Activated CD8-positive, alpha-beta memory T cell treated with anti-CD3 and anti-CD28 coated beads, Interleukin-2, amount 50 U/mL, for 1 hour (primary cell): Measurements from ENCODE around the gene NBPF6.
"Not testable (repeated sequence)": the region's sequence is repeated elsewhere in the genome, so short reads cannot be mapped to it uniquely, and the experiment has no call there.

Experiments used
- DNase-seq: peaks from one replicate; pipeline ENCODE4 v3.0.0-alpha.2; 2020; ENCODE audit errors: extremely low read depth

Gene NBPF6, protein sequence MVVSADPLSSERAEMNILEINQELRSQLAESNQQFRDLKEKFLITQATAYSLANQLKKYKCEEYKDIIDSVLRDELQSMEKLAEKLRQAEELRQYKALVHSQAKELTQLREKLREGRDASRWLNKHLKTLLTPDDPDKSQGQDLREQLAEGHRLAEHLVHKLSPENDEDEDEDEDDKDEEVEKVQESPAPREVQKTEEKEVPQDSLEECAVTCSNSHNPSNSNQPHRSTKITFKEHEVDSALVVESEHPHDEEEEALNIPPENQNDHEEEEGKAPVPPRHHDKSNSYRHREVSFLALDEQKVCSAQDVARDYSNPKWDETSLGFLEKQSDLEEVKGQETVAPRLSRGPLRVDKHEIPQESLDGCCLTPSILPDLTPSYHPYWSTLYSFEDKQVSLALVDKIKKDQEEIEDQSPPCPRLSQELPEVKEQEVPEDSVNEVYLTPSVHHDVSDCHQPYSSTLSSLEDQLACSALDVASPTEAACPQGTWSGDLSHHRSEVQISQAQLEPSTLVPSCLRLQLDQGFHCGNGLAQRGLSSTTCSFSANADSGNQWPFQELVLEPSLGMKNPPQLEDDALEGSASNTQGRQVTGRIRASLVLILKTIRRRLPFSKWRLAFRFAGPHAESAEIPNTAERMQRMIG

GRCh38 chr1:108450043-108450442, at the start of gene NBPF6:
Gene NBPF6 (plus strand): TSS chr1:108450343. CDS start chr1:108450602, 259 bp downstream.
- not testable (repeated sequence) for DNase-seq

- not testable (repeated sequence) for DNase-seq
Observed at GRCh38 chr1:108411098-108411833, 38.9 kb upstream of the NBPF6 start.

GRCh38 chr1:108420129-108420528, 30.0 kb upstream of the NBPF6 start:
- DNase-seq: not testable (repeated sequence)

GRCh38 chr1:108421061-108421916, 28.9 kb upstream of the NBPF6 start:
- not testable (repeated sequence) for DNase-seq

- DNase-seq: not testable (repeated sequence)
Observed at GRCh38 chr1:108426877-108427276, 23.3 kb upstream of the NBPF6 start.

DNA sequence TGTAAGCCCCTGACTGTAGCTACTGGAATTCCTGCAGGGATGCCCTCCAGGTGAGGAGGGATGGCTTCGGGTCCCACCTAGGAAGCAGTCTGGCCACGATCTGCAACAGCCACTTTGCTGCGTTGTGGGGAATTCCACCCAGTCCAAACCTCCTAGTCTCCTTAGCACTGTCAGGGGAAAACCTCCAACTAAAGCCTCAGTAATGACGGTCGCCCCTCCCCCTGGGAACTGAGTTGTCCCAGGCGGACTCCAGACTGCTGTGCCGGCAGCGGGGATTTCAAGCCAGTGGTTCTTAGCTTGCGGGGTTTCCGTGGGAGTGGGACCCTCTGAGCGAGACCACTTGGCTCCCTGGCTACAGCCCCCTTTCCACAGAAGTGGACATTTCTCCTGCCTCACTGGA, 18.1 kb upstream of the NBPF6 start:
- not testable (repeated sequence) for DNase-seq

- DNase-seq: not testable (repeated sequence)
Observed at GRCh38 chr1:108433404-108433803, 16.7 kb upstream of the NBPF6 start.

GRCh38 chr1:108438536-108438935, 11.6 kb upstream of the NBPF6 start:
- DNase-seq: not testable (repeated sequence)

- DNase-seq: not testable (repeated sequence)
Observed at GRCh38 chr1:108454521-108454920, 4.4 kb downstream of the NBPF6 start.

GRCh38 chr1:108458661-108459060, 8.5 kb downstream of the NBPF6 start:
- DNase-seq: not testable (repeated sequence)

DNA sequence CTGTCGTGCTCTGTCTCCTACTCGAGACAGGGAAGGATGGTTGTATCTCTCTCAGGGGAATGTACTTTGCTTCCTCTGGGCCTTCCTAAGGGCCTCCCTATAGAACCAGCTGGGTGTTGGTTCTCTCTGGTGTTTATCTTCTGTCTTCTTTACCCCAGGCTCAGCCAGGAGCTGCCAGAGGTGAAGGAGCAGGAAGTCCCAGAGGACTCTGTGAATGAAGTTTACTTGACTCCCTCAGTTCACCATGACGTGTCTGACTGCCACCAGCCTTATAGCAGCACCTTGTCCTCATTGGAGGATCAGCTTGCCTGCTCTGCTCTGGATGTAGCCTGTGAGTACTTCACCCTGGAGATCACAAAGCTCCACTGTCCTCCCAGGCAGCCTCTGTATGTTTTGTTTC, 11.6 kb downstream of the NBPF6 start:
- DNase-seq: not testable (repeated sequence)

- DNase-seq: not testable (repeated sequence)
Observed at GRCh38 chr1:108463962-108464361, 13.8 kb downstream of the NBPF6 start.

DNA sequence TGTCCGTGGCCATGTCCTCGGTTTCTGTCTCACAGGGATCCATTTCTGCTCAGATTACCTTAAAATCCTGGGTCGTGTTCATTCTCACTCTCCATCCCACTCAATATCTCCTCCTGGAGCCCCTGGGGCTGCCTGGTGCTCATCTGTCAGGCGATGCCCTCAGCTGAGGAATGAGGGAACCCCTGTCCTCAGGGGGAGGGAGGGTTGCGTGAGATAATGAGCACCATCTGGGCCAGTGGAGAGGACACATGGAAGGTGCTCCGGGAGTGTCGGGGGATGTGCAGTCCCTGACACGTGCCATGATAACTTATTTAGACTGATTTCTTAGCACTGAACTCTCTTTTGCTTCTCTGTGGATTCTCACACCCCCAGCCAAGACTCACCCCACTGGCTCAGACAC, 16.0 kb downstream of the NBPF6 start:
- not testable (repeated sequence) for DNase-seq

GRCh38 chr1:108467155-108467554, 17.0 kb downstream of the NBPF6 start:
- DNase-seq: not testable (repeated sequence)

- not testable (repeated sequence) for DNase-seq
Observed at GRCh38 chr1:108470750-108471149, 20.6 kb downstream of the NBPF6 start.

GRCh38 chr1:108474516-108474915, 24.4 kb downstream of the NBPF6 start:
- not testable (repeated sequence) for DNase-seq

DNA sequence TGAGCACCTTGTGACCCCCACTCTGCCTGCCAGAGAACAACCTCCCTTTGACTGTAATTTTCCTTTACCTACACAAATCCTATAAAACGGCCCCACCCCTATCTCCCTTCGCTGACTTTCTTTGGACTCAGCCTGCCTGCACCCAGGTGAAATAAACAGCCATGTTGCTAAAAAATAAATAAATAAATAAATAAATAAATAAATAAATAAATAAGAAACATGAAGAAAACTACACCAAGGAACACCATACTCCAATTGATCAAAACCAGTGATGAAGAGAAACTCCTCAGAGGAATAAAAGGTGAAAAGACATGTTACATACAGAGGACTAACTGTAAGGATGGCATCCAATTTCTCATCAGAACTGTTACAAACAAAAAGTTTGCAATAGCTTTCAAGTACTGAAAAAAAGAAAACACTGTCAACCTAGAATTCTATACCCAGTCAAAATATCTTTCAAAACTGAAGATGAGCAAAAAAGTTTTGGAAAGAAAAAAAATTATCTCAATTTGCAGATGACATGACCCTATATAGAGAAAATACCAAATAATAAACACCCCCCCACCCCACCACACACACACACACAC, 28.4 kb downstream of the NBPF6 start:
- no peak for DNase-seq

- no peak for DNase-seq
Observed at GRCh38 chr1:108482708-108483107, 32.6 kb downstream of the NBPF6 start.

DNA sequence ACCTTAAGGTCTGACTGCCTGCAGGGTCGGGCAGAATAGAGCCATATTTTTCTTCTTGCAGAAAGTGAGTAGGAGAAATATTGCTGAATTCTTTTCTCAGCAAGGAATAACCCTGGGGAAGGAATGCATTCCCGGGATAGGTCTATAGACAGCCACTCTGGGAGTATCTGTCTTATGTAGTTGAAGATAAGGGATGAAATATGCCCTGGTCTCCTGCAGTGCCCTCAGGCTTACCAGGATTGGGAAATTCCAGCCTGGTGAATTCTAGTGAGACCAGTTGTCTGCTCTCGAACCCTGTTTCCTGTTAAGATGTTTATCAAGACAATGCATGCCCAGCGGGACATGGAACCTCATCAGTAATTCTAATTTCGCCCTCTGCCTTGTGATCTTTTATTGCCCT, 35.8 kb downstream of the NBPF6 start:
- DNase-seq: not testable (repeated sequence)

- DNase-seq: not testable (repeated sequence)
Observed at GRCh38 chr1:108486707-108487106, 36.6 kb downstream of the NBPF6 start.

DNA sequence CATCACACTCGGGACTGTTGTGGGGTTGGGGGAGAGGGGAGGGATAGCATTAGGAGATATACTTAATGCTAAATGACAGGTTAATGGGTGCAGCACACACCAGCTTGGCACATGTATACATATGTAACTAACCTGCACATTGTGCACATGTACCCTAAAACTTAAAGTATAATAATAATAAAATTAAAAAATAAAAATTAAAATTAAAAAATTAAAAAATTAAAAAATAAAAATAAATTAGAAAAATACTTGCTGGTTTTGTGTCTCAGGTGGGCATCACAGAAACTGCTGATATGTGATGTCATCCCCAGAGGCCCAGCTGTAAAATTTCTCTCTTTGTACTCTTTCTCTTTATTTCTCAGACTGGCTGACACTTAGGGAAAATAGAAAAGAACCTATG, 44.9 kb downstream of the NBPF6 start:
- DNase-seq: not testable (repeated sequence)
